GM21423 (cell line): ENCODE data around the gene IGDCC3.

Source experiments
- ATAC-seq: cut with Tn5 transposase; IDR thresholded peaks from one replicate; pipeline ENCODE4 v1.9.1; 2021; ENCODE audit warnings: mild to moderate bottlenecking, moderate library complexity; ENCODE audit not compliant: unreplicated experiment

Gene IGDCC3

GRCh38 chr15:65329288-65329983 is 48.4 kb downstream of the IGDCC3 start:
- no peak for ATAC-seq

- no peak for ATAC-seq
Measured at GRCh38 chr15:65328506-65329287, 49.1 kb downstream of the IGDCC3 start.

GRCh38 chr15:65327651-65328393 is 50.0 kb downstream of the IGDCC3 start:
- ATAC-seq: no peak

- no peak for ATAC-seq
Measured at GRCh38 chr15:65326818-65327217, 51.0 kb downstream of the IGDCC3 start.

- no peak for ATAC-seq
Measured at GRCh38 chr15:65326117-65326526, 51.7 kb downstream of the IGDCC3 start.

- ATAC-seq: no peak
Measured at GRCh38 chr15:65323071-65323511, 54.7 kb downstream of the IGDCC3 start.

DNA sequence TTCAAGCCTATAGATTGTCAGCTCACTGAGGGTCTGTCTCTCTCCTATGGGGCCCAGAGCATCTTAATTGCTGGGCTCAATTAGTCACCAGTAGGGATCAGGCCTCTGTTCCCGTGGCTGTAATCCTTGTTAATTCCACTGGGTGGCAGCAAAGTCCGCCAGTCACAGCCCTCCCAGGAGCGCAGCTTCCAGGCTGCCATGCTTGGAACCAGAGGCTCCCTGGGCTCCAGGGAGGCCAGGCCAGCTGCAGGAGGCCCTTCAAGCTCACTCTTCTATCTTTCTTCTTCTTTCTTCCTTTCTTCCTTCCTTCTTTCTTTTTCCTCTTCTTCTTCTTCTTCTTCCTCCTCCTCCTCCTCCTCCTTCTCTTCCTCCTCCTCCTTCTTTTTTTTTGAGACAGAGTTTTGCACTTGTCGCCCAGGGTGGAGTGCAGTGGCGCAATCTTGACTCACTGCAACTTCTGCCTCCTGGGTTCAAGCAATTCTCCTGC is 58.9 kb downstream of the IGDCC3 start:
- ATAC-seq: no peak

DNA sequence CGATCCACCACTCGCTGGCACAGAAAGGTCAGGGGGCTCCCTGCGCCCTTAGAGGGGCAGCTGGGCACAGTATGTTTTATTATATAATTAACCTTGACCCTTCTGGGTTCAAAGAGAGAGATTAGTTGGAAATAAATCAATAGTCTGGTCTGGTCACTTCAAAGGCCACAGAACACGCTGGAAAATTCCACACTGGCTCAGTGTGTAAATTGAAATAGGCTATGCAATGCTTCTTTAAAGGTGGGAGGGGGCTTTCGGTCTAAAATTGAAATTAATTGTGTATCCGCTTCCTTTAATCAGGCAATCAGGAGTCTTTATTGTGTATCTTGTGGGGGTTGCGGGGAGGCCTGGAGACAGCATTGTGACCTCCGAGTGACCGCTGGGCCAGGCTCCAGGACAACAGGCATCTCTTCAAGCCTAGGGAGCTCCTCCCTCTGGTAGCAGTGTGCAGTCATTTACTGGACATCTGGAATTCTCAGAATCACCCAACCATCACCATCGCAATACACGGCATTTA is 65.3 kb downstream of the IGDCC3 start:
- no peak for ATAC-seq

- no peak for ATAC-seq
Measured at GRCh38 chr15:65311760-65312159, 66.0 kb downstream of the IGDCC3 start.

DNA sequence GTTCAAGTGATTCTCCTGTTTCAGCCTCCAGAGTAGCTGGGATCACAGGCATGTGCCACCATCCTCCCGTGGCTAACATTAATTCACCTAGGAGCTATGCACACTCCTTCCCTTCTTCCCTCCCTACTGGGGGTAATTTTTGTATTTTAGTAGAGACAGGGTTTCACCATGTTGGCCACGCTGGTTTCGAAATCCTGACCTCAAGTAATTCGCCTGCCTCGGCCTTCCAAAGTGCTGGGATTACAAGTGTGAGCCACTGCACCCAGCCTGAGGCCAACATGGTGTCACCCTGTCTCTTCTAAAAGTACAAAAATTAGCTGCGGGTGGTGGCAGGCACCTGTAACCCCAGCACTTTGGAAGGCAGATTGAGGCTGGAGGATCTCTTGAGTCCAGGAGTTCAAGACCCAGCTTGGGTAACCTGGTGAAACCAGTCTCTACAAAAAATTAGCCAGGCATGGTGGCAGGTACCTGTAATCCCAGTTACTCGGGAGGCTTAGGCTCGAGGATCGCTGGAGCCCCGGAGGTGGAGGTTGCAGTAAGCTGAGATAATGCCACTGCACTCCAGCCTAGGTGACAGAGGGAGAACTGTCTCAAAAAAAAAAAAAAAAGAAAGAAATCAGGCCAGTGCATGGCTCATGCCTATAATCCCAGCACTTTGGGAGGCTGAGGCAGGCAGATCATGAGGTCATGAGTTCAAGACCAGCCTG is 67.2 kb downstream of the IGDCC3 start:
- no peak for ATAC-seq

- no peak for ATAC-seq
Measured at GRCh38 chr15:65309882-65310418, 67.9 kb downstream of the IGDCC3 start.

- ATAC-seq: no peak
Measured at GRCh38 chr15:65307978-65308377, 69.8 kb downstream of the IGDCC3 start.

DNA sequence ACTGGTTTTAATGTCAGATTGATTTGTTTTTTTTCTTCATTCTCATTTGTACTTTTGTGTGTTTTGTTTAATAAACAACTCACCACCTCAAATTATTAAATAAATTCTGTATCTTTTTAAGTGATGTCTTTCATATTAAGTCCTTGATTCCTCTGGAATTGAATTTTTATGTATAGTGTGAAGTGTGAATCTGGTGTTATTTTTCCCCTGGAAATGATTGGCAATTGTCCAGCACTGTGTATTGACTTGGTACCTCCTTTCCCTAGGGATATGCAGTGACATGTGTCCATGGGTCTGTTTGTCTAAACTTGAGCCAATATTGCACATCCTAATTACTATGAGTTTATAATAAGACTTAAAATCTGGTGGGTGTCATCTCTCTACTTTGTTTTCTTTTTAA is 71.3 kb downstream of the IGDCC3 start:
- ATAC-seq: no peak

DNA sequence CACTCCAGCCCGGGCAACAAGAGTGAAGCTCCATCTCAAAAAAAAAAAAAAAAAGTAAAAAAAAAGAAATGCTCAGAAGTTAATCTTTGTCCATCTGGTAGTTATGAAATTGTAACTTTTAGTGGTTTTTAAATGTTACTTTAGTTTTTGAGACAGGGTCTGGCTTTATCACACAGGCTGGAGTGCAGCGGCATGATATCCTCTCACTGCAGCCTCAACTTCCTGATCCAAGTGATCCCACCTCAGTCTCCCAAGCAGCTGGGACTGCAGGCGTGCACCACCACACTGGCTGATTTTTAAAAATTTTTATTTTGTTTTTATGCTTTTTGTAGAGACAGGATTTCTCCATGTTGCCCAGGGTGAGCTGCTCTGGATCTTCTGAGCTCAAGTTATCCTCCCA is 72.0 kb downstream of the IGDCC3 start:
- no peak for ATAC-seq

GRCh38 chr15:65305150-65305758 is 72.5 kb downstream of the IGDCC3 start:
- peak; percentile 23 for ATAC-seq

GRCh38 chr15:65304381-65305149 is 73.2 kb downstream of the IGDCC3 start, which contains the start of gene RNU5B-1:
RNU5B-1 (plus strand) TSS chr15:65304677.
- ATAC-seq: peak; percentile 65

DNA sequence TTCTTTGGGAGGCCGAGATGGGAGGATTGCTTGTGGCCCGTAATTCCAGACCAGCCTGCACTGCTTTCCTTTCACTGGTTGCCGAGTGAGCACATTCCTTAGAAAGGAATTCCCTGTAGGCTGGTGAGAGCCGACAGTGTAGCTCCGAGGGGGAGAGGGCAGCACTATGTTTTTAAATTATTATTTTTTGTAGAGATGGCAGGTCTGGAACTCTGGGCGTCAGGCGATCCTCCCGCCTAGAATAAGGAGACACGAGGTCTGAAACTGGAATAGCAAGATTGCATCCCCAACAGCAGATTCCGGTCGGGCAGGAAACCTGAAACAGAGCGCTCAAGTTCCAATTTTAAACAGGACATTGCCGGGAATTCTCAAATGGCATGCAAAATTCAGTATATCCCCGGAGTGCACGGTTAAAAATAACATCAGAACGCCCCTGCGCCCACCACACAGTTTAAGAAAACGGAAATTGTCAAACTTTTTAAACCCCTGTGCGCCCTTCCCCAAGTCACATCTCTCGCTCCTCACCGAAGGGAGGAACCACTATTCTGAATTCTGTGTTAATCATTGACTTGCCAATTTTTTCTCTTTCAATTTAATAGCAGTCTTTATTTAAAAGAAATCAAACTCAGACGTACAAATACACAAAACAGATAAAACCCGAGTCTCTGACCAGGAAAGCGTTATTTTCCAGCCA is 74.0 kb downstream of the IGDCC3 start:
- ATAC-seq: peak; percentile 12

DNA sequence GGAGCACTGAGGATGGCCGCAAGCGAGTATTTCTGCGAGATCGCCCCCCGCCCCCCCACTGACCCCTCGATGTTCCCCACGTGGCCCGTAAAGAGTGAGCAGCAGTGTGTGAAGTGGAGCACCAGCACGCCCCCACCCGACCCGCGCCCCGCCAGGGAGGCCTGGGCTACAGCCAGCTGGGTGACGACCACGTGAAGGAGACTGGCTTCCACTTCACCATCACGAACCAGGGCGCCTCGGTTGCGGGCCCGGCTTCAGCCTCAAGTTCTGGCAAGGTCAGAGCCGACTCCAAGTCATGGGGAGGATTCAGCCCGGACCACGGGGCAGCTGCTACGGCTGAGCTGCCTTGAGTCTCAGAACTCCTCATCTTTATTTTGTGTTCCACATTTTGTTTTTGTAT is 75.7 kb downstream of the IGDCC3 start:
- ATAC-seq: no peak
